Endothelial cell of umbilical vein (primary cell): ENCODE results near the gene MAP6.

Source experiments
- GATA2 ChIP-seq: IDR thresholded peaks from 2 replicates; pipeline ENCODE4 v1.7.0; 2011; ENCODE audit warnings: low read depth, mild to moderate bottlenecking, moderate library complexity, mixed read lengths, low read length; ENCODE audit not compliant: insufficient read length, insufficient read depth
- POLR2A ChIP-seq: IDR thresholded peaks from 2 replicates; pipeline ENCODE4 v1.6.1; 2012; ENCODE audit warnings: low read depth, mild to moderate bottlenecking, control low read depth, low read length
- TF ChIP-seq, protein P1 (sequence below), 2 donors: IDR thresholded peaks; 1 replicate in 1 of 2; 2 replicates in 1 of 2; pipeline ENCODE4 v1.5.1; 2011; ENCODE audit warnings: low read length in 2 of 2, mild to moderate bottlenecking in 2 of 2, moderate library complexity in 2 of 2, control low read depth in 1 of 2, inconsistent platforms in 1 of 2, low read depth in 1 of 2; ENCODE audit not compliant: insufficient read depth in 1 of 2; ENCODE audit errors: extremely low read depth in 1 of 2

DNA sequence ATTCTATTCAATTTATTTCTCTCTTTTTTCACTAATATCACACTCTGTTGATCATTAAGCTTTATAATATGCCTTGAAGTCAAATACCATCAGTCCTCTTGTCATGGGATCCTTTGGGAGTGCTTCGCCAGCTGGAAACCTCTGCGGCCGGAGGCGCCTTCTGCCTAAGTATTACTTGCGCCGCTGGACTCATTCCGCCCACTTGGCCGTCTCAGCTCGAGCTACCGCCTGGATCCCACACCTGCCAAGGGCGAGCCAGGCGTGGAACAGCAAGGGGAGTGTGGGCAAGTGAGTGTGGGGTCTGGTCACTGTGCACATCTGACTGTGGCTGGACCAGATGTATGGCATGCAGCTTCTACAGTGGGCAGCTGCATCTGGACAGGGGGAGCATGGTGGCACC is 9.1 kb upstream of the MAP6 start:
- TF ChIP-seq, protein P1, sequence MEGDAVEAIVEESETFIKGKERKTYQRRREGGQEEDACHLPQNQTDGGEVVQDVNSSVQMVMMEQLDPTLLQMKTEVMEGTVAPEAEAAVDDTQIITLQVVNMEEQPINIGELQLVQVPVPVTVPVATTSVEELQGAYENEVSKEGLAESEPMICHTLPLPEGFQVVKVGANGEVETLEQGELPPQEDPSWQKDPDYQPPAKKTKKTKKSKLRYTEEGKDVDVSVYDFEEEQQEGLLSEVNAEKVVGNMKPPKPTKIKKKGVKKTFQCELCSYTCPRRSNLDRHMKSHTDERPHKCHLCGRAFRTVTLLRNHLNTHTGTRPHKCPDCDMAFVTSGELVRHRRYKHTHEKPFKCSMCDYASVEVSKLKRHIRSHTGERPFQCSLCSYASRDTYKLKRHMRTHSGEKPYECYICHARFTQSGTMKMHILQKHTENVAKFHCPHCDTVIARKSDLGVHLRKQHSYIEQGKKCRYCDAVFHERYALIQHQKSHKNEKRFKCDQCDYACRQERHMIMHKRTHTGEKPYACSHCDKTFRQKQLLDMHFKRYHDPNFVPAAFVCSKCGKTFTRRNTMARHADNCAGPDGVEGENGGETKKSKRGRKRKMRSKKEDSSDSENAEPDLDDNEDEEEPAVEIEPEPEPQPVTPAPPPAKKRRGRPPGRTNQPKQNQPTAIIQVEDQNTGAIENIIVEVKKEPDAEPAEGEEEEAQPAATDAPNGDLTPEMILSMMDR (IDR thresholded peaks at IDR 0.05; ENCODE audit: extremely low read depth in 1 of 2, insufficient read depth in 1 of 2, low read depth in 1 of 2, low read length in 2 of 2) = no peak
- no peak for TF ChIP-seq GATA2
- TF ChIP-seq POLR2A = no peak
